GM19452 (cell line): ENCODE data around the gene CALD1.

Source experiments
- ATAC-seq: cut with Tn5 transposase; IDR thresholded peaks from one replicate; pipeline ENCODE4 v1.9.1; 2021; ENCODE audit not compliant: unreplicated experiment

CALD1 gene

DNA sequence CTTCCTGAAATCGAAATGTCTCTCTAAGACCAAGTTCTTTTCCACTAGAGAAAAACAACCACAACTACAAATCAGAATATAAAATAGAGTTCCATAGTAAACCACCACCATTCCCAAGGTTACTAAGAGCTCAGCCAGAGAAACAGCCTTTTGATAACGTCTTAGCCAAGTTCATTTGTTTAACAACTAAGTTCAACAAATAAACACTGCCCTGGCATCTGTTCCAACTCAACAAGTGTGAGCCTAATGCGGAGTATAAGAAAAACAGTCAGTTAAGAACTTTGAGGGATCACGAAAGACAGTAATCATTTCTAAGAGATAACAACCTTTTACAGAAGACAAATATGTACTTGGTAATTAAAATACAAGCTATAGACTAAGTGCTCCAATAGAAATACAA, 77.3 kb downstream of the CALD1 start:
- ATAC-seq = no peak

DNA sequence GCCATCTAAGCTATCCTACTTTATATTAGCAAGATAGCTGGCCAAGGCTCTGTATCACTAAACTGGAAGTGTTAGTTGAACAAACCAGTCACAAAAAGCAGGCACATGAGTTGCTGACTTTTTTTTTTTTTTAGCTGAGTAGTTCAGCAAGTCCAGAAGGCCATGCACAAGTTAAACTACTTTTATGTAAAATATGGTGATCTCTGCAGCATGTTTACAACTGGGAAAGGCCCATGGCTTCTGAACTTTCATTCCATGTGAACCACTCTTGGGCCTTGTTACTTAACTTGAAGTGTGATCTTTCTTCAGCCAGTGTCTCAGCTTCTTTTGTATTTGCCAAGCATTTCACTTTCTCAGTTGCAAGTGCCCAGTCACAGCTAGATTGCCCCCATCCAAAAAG, 78.5 kb downstream of the CALD1 start:
- ATAC-seq = no peak

DNA sequence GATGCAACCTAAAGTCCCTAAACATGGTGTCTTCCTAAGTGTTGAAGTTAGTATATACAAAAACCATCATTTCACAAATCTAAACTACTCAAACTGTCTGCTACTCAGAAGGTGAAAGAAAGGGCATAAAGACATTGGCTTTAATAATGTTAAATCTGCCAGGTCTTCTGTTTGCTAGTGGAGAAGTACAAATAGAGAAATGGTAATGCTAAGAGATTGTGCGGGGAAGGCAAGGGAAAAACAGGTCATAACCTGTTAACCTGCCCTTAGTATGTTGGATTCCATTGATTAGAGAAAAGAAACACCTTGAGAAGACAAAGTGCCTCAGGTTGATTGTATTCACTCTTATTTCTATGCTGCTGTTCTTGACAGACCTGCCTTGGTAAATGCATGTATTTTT, 80.3 kb downstream of the CALD1 start:
- ATAC-seq = no peak

- peak; percentile 66 for ATAC-seq
These were observed 85.8 kb downstream of the CALD1 start for GRCh38 chr7:134865001-134865845.

DNA sequence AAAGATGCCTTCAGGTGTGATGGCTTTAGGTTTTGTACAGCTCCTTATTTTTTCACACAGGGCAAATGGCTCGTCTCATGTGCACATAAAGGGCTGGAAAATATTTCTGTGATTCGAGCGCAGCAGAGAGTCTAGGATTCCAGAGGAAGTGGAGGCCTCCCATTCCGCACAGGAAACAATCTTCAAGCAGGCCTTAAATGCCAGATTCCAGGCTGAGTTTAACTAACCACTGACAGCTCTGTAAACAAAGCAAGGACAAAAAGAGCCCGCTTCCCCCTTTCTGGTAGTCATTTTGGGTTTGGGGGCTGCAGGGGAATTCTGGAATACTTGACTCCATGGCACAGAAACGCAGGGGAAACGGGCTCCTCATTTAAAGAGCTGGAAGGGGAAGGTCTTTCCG, 87.2 kb downstream of the CALD1 start:
- no peak for ATAC-seq

GRCh38 chr7:134870156-134870555, 90.7 kb downstream of the CALD1 start:
- ATAC-seq = no peak

GRCh38 chr7:134870781-134871180, 91.3 kb downstream of the CALD1 start:
- no peak for ATAC-seq

GRCh38 chr7:134873253-134873652, 93.8 kb downstream of the CALD1 start:
- ATAC-seq = no peak

DNA sequence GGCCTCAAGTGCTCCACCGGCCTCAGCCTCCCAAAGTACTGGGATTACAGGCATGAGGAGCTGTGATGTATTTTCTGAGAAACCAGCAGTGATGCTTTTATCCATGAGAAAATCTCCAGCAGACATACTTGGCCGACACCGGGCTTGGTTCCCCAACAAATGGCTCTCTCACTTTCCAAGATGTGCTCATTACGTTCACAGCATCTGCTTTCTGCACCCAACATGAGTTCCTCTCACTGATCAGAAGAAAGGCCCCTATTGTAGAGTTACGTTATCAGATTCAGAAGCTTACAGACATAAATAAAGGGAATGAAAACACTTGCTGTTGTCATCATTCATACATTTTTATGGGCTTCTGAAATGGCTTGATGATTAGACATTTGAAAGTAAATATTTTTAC, 95.0 kb downstream of the CALD1 start:
- no peak for ATAC-seq

GRCh38 chr7:134875867-134876266, 96.4 kb downstream of the CALD1 start:
- ATAC-seq = no peak

GRCh38 chr7:134878746-134879357, 99.4 kb downstream of the CALD1 start:
- no peak for ATAC-seq

DNA sequence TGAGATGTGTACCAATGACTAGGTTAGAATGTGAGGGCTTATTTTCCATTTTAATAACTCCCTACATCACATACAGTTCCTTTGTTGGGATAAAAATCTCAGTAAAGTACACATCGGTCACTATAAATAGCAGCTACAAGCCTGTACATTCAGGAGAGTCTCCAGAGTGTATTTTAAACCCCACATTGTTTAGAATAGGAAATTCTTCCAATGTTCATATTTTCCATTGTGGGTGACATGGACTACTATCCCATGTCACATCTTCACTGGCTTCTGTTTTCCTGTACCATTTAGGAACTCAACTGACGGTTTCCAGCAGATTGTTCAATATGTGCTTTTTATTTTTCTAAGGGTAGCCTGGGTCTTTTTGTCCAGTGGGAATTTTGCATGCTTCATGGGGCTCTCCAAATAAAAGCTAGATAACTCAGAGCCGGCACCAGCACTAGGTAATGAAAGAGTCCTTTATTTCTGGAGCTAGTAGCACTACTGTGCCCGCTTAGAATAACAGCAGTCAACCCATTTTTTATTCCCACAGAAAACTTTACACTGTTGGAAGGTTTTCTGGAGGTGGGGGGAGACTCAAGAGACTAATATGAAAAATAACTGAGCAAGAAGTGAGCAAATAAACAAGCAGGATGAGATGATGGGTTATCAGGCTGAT, 100.5 kb downstream of the CALD1 start:
- ATAC-seq = no peak

DNA sequence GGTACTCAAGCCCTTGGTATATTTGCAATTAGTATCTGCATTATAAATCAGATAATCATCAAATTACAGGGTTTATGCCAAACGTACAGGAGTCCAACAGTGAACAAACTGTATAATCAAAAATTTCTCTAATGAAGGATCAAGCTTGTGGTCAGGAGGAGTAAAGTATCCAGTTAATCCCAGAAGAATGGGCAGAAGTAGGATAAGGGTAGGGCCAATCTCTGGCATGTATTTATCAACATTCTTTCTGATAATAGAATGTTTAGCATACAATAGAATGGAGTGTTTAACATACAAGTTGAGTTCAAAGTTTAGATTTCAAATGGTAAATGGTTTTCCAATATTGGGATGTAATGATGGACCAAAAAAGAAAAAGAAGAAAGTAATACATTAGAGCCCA, 103.0 kb downstream of the CALD1 start:
- ATAC-seq = no peak

GRCh38 chr7:134885967-134886352, 106.5 kb downstream of the CALD1 start:
- no peak for ATAC-seq

DNA sequence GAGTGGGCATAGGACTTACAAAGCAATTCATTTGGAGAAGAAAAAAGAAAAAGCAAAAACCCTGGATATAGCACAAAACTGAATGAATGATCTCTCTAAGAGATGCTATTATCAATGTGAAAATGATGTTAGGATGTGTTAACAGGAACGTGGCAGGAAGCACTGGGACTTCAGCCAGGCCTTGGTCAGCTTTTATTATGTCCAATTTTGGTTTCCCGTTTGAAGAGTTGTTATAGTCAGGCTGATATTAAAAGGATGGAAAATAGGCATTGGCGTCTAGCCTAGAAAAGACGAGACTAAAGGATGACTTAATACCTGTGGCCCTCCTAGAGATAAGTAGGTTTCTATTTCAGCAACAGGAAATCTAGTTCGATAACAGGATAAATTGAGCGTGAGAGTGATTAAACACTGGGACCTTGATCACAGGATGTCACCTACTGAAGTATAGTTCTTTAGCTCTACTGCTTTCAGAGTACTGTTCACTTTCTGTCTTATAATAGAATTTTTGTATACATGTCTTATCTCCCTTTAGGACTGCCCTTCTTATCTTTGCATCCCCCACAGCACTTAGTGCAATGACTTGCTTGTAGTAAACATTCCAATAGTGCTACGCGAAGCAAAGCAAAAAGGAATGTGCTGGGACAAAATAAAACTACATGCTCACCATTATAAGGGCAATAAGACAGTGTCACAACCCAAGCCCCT, 107.1 kb downstream of the CALD1 start:
- no peak for ATAC-seq

DNA sequence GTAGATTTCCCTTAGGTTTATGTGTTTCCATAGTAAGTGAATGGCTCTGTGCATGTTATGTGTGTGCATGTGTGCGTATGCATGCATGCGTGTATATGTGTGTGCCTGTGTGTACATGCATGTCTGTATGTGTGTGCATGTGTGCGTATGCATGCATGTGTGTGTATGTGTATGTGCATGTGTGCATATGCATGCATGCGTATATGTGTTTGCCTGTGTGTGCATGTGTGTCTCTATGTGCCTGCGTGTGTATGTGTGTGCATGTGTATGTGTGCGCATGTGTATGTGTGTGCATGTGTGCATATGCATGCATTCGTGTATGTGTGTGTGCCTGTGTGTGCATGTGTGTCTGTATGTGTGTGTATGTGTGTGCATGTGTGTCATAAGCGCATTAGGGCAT, 108.1 kb downstream of the CALD1 start:
- ATAC-seq = no peak

- no peak for ATAC-seq
These were observed 108.8 kb downstream of the CALD1 start for GRCh38 chr7:134888141-134888740.

- ATAC-seq = no peak
These were observed 111.1 kb downstream of the CALD1 start for GRCh38 chr7:134890246-134891240.

DNA sequence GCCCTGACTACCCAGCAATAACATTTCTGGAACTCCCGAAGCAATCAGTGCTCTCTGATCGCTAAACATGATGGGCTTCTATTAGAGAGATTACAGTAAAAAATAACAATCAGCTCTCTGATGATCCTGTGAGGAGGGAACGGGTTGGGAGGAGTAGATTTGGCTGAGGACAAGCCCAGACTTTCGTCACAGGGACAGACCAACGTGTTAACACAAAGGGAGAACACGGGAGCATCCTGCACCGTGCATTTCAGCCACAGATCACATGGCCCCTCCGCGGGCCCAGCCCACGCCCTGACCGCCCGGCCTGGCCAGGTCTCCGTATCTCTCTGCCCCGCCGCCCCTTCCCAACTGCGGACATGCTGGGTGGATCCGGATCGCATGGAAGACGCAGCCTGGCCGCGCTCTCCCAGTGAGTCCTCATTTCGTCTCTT, 111.8 kb downstream of the CALD1 start:
- no peak for ATAC-seq
